KMS-11 (cell line): ENCODE measurements around the gene PRKD3.

ENCODE experiments used
- H2AFZ ChIP-seq: fragments of 200-600 bp; sonication (generic); 2 replicates; pipeline ENCODE4 v1.6.1; 2016; ENCODE audit warnings: antibody characterized with exemption, mixed run types, low read depth
- H3K27ac ChIP-seq: fragments of 200-600 bp; sonication (generic); 2 replicates; pipeline ENCODE4 v1.6.1; 2016; ENCODE audit warnings: mild to moderate bottlenecking, mixed run types
- H3K27me3 ChIP-seq: fragments of 200-600 bp; sonication (generic); 2 replicates; pipeline ENCODE4 v1.6.1; 2017; ENCODE audit warnings: mild to moderate bottlenecking, low read depth, mixed run types, moderate library complexity; ENCODE audit not compliant: insufficient read depth
- H3K36me3 ChIP-seq: fragments of 200-600 bp; sonication (generic); 2 replicates; pipeline ENCODE4 v1.6.1; 2017; ENCODE audit warnings: mild to moderate bottlenecking, mixed run types; ENCODE audit not compliant: insufficient read depth
- H3K4me1 ChIP-seq: fragments of 200-600 bp; sonication (generic); 2 replicates; pipeline ENCODE4 v1.6.1; 2016; ENCODE audit warnings: mild to moderate bottlenecking, low read depth, mixed run types; ENCODE audit not compliant: poor library complexity, severe bottlenecking
- H3K4me2 ChIP-seq: fragments of 200-600 bp; sonication (generic); 2 replicates; pipeline ENCODE4 v1.7.0; 2016; ENCODE audit warnings: mild to moderate bottlenecking, mixed run types
- H3K4me3 ChIP-seq: fragments of 200-600 bp; sonication (generic); IDR thresholded peaks from 2 replicates; pipeline ENCODE4 v1.6.1; 2017; ENCODE audit warnings: low read depth, low read length, mixed read lengths; ENCODE audit not compliant: insufficient read depth
- H3K79me2 ChIP-seq: fragments of 200-600 bp; sonication (generic); 2 replicates; pipeline ENCODE4 v1.6.1; 2016; ENCODE audit warnings: low read depth, mixed run types; ENCODE audit not compliant: insufficient read depth
- H3K9ac ChIP-seq: fragments of 200-600 bp; sonication (generic); 2 replicates; pipeline ENCODE4 v1.6.1; 2016; ENCODE audit warnings: mild to moderate bottlenecking, mixed run types
- H4K20me1 ChIP-seq: fragments of 200-600 bp; sonication (generic); 2 replicates; pipeline ENCODE4 v1.6.1; 2016; ENCODE audit warnings: mild to moderate bottlenecking, mixed run types; ENCODE audit not compliant: insufficient read depth
- CTCF ChIP-seq: fragments of 200-600 bp; sonication (generic); conservative IDR thresholded peaks from 2 replicates; pipeline ENCODE4 v1.6.1; 2017; ENCODE audit warnings: low read depth, mild to moderate bottlenecking, antibody characterized with exemption, low read length, moderate library complexity, mixed read lengths

Gene PRKD3

GRCh38 chr2:37367310-37367709, 42.7 kb upstream of the PRKD3 start:
- TF ChIP-seq CTCF = no peak
- Histone ChIP-seq H3K27ac (no peak overlapping the region; the same call in 1 of the 2 replicates), H4K20me1 (no peaks in the 10 kb centered on the region), H3K36me3 (no peaks in the 10 kb centered on the region), H3K4me1 (peaks cover 90% of the 10 kb centered on the region), H2AFZ (no peak overlapping the region), H3K79me2 (peaks cover 36% of the 10 kb centered on the region; the same call in 1 of the 2 replicates), H3K4me3 (no peak overlapping the region), H3K27me3 (no peaks in the 10 kb centered on the region), H3K9ac (no peak overlapping the region), H3K4me2 (peak overlapping the region; percentile 84)

- Histone ChIP-seq H3K9ac (no peak overlapping the region), H3K27me3 (no peaks in the 10 kb centered on the region), H3K79me2 (peaks cover 33% of the 10 kb centered on the region; the same call in 1 of the 2 replicates), H3K36me3 (no peaks in the 10 kb centered on the region), H2AFZ (no peak overlapping the region), H3K4me3 (no peak overlapping the region), H4K20me1 (no peaks in the 10 kb centered on the region), H3K4me1 (peaks cover 86% of the 10 kb centered on the region), H3K27ac (no peak overlapping the region; the same call in 1 of the 2 replicates), H3K4me2 (peak overlapping the region; percentile 84)
- no peak for TF ChIP-seq CTCF
Measured at GRCh38 chr2:37366773-37367172, 42.1 kb upstream of the PRKD3 start.

- no peaks in the 10 kb centered on the region for H4K20me1 ChIP-seq
- no peak overlapping the region for H3K9ac ChIP-seq
- H3K4me1 ChIP-seq = peaks cover 83% of the 10 kb centered on the region
- H3K36me3 ChIP-seq = no peaks in the 10 kb centered on the region
- peak overlapping the region; percentile 52 for H3K4me3 ChIP-seq
- H2AFZ ChIP-seq = no peak overlapping the region
- TF ChIP-seq CTCF = no peak
- peaks cover 30% of the 10 kb centered on the region; the same call in 1 of the 2 replicates for H3K79me2 ChIP-seq
- peak overlapping the region; percentile 54; the same call in 1 of the 2 replicates for H3K27ac ChIP-seq
- H3K27me3 ChIP-seq = no peaks in the 10 kb centered on the region
- H3K4me2 ChIP-seq = peak overlapping the region; percentile 84
Measured at GRCh38 chr2:37365669-37366068, 41.0 kb upstream of the PRKD3 start.

GRCh38 chr2:37364351-37364750, 39.7 kb upstream of the PRKD3 start:
- H2AFZ ChIP-seq = no peak overlapping the region
- H3K4me2 ChIP-seq = peak overlapping the region; percentile 5; the same call in 1 of the 2 replicates
- H3K4me3 ChIP-seq = no peak overlapping the region
- H3K27ac ChIP-seq = no peak overlapping the region
- H3K79me2 ChIP-seq = peaks cover 39% of the 10 kb centered on the region; the same call in 1 of the 2 replicates
- H3K9ac ChIP-seq = no peak overlapping the region
- no peaks in the 10 kb centered on the region for H4K20me1 ChIP-seq
- H3K27me3 ChIP-seq = no peaks in the 10 kb centered on the region
- H3K4me1 ChIP-seq = peaks cover 86% of the 10 kb centered on the region
- TF ChIP-seq CTCF = no peak
- no peaks in the 10 kb centered on the region for H3K36me3 ChIP-seq
